GM23338 (cell line): ENCODE measurements around the gene ETFA.

ENCODE experiments used
- CREB1 ChIP-seq: fragments of 250-450 bp; sonication (Bioruptor Pico); IDR thresholded peaks from 2 replicates; pipeline ENCODE4 v1.5.0; 2020; ENCODE audit warnings: low read depth, mild to moderate bottlenecking, moderate library complexity
- CTCF ChIP-seq, 2 experiments: fragments of 200-600 bp in 1 of 2; sonication (generic) in 1 of 2; conservative IDR thresholded peaks; 2 replicates each; pipeline versions ENCODE4 v1.5.1 to v1.6.1; 2016 to 2017; ENCODE audit warnings: antibody characterized with exemption in 2 of 2, low read depth in 2 of 2, mild to moderate bottlenecking in 2 of 2, moderate library complexity in 1 of 2
- EZH2 ChIP-seq: fragments of 200-600 bp; sonication (generic); IDR thresholded peaks from one replicate; pipeline ENCODE4 v1.8.0; 2017; ENCODE audit warnings: antibody characterized with exemption, mild to moderate bottlenecking, low read depth; ENCODE audit not compliant: unreplicated experiment
- EZH2phosphoT487 ChIP-seq: fragments of 200-600 bp; sonication (generic); IDR thresholded peaks from one replicate; pipeline ENCODE4 v1.8.1; 2018; ENCODE audit warnings: antibody characterized with exemption; ENCODE audit not compliant: unreplicated experiment
- NANOG ChIP-seq: IDR thresholded peaks from 2 replicates; pipeline ENCODE4 v1.6.1; 2016; ENCODE audit warnings: antibody characterized with exemption, borderline replicate concordance
- POLR2AphosphoS5 ChIP-seq: IDR thresholded peaks from 2 replicates; pipeline ENCODE4 v1.6.1; 2016; ENCODE audit warnings: antibody characterized with exemption, low read depth
- REST ChIP-seq: IDR thresholded peaks from one replicate; pipeline ENCODE4 v1.6.1; 2018; ENCODE audit warnings: antibody characterized with exemption; ENCODE audit not compliant: unreplicated experiment
- STAT1 ChIP-seq: IDR thresholded peaks from one replicate; pipeline ENCODE4 v1.6.1; 2016; ENCODE audit warnings: antibody characterized with exemption; ENCODE audit not compliant: unreplicated experiment
- ZNF114 ChIP-seq: fragments of 250-450 bp; sonication (Bioruptor Pico); IDR thresholded peaks from 2 replicates; pipeline ENCODE4 v1.5.0; 2020; ENCODE audit warnings: mild to moderate bottlenecking, moderate library complexity
- ZNF331 ChIP-seq: fragments of 250-450 bp; sonication (Bioruptor Pico); IDR thresholded peaks from 2 replicates; pipeline ENCODE4 v1.5.0; 2020; ENCODE audit warnings: low read depth, mild to moderate bottlenecking, moderate library complexity
- ZNF462 ChIP-seq: fragments of 250-450 bp; sonication (Bioruptor Pico); IDR thresholded peaks from 2 replicates; pipeline ENCODE4 v1.5.0; 2020; ENCODE audit warnings: mild to moderate bottlenecking, moderate library complexity

- TF ChIP-seq CTCF (conservative IDR thresholded peaks at IDR 0.05; ENCODE audit: low read depth in 2 of 2): no peak
- TF ChIP-seq REST: no peak
- no peak for TF ChIP-seq EZH2phosphoT487
- TF ChIP-seq ZNF462 (CRISPR knock-in tag): no peak
- TF ChIP-seq POLR2AphosphoS5: no peak
- TF ChIP-seq EZH2: no peak
- TF ChIP-seq CREB1 (CRISPR knock-in tag): no peak
- TF ChIP-seq STAT1: no peak
- no peak for TF ChIP-seq ZNF331 (CRISPR knock-in tag)
- no peak for TF ChIP-seq ZNF114 (CRISPR knock-in tag)
- TF ChIP-seq NANOG: no peak
Measured at GRCh38 chr15:76310475-76311099, 682 bp downstream of the ETFA start.
